GM12875 (cell line): ENCODE results near the gene PBX1.

Experiments
- H3K4me3 ChIP-seq: one replicate; pipeline ENCODE4 v1.5.1; 2011; ENCODE audit warnings: low read depth, low read length, control low read depth
- TF ChIP-seq, protein P1 (sequence below): IDR thresholded peaks from 2 replicates; pipeline ENCODE4 v1.5.1; 2011; ENCODE audit warnings: low read depth, mild to moderate bottlenecking, control low read depth, inconsistent platforms, low read length, moderate library complexity, borderline replicate concordance; ENCODE audit not compliant: insufficient read depth

Gene PBX1

DNA sequence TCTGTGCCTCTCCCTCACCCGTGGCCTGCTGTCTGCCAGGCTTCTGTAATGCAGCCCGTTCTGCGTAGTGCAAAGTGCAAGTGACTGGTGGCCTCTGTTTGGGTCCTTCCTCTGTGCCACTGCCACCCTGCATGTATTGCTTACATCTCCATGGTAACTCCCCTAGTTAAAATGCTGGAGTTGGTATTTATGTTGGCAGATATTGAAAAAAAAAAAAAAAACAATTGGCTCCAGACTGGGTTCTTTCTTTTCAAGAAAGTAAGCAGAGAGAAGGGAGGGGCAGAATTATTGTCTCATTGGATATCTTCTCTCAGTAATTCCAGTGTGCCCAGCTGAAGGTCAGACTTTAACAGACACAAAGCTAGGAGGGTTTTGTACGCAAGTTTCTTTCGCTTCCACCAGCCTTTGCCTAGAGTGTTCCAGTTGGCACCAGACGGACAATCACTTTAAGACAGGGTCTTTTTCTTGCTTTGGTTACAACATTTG, 242.3 kb downstream of the PBX1 start:
- TF ChIP-seq, protein P1, sequence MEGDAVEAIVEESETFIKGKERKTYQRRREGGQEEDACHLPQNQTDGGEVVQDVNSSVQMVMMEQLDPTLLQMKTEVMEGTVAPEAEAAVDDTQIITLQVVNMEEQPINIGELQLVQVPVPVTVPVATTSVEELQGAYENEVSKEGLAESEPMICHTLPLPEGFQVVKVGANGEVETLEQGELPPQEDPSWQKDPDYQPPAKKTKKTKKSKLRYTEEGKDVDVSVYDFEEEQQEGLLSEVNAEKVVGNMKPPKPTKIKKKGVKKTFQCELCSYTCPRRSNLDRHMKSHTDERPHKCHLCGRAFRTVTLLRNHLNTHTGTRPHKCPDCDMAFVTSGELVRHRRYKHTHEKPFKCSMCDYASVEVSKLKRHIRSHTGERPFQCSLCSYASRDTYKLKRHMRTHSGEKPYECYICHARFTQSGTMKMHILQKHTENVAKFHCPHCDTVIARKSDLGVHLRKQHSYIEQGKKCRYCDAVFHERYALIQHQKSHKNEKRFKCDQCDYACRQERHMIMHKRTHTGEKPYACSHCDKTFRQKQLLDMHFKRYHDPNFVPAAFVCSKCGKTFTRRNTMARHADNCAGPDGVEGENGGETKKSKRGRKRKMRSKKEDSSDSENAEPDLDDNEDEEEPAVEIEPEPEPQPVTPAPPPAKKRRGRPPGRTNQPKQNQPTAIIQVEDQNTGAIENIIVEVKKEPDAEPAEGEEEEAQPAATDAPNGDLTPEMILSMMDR: no peak

DNA sequence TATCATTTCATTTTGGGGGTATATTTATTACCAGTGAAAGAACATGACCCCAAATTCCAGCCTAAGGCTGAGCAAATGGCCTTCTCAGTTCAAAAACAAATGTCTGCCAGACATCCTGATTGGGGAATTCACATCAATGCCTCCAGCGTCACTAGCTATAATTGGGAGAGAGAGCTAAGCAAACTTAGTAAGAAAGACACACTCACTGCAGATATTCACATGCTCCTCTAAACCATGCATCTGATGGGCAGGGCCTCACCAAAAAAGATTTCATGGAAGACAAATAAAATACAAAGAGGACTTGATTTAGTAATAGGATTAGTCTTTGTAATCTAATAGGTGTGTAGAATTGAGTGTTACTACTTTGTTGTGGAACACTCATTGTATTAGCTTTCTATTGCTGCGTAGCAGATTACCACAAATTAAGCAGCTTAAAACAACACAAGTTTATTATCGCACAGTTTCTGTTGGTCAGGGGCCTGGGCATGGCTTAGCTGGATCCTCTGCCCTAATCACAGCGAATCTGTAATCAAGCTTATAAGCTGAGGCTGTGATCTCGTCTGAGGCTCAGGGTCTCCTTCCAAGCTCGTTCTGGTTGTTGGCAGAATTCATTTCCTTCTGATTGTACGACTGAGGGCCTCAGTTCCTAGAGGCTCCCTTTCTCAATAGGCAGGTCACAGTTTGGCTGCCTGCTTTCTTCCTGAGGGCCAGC, 243.0 kb downstream of the PBX1 start:
- H3K4me3 ChIP-seq: no peak overlapping the region
- TF ChIP-seq, protein P1: no peak

More for the DNA sequence above, 242.3 kb downstream of the PBX1 start:
- H3K4me3 ChIP-seq: no peak overlapping the region

DNA sequence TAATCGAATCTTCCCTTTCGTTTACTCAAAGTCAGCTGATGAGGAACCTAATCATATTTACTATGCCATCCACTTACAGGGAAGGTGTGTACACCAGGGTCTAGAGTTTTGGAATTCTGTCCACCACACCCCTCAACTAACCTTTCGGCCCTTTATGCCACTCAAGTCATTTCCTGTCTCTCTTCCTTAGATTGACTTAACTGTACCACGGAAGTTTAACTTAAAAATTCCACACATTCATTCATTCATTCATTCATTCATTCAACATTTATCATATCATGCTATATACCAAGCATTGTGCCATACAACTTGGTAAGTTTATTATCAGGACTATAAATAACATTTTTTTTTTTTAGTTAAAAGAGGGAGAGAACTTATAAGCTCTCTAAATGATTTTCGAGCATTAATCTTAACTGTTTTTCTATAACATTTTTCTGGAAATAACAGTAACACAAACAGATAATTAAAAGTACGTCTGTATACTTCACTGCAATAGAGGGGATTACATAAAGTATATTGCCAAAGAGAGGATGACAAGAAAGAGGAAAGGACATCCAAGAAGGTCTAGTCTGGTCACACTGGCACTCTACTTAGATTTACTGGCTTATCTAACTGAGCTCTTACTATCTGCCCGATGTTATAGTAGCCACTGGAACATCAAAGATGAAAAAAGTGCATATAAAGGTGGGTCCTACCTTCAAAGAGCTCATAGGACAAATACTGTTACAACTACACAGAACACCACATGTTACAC, 243.7 kb downstream of the PBX1 start:
- TF ChIP-seq, protein P1: no peak
- H3K4me3 ChIP-seq: no peak overlapping the region

DNA sequence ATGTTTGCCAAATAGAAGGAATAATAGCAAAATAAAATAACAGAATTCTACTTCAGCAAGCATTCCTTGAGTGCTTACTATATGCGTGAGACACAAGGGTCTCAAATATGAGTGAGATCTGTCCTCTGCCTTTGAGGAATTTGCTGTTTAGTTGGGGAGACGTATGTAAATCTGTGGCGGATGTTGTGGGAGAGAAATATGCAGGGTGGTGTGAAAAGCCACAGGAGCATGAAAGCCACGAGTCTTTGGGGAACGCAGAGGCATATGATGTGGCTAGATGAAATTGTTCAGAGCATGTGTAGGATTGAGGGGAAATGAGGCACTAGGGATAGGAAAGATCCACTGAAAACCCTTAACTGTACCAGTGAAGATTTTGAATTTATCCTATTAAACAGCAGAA, 244.4 kb downstream of the PBX1 start:
- H3K4me3 ChIP-seq: no peak overlapping the region
- TF ChIP-seq, protein P1: no peak

DNA sequence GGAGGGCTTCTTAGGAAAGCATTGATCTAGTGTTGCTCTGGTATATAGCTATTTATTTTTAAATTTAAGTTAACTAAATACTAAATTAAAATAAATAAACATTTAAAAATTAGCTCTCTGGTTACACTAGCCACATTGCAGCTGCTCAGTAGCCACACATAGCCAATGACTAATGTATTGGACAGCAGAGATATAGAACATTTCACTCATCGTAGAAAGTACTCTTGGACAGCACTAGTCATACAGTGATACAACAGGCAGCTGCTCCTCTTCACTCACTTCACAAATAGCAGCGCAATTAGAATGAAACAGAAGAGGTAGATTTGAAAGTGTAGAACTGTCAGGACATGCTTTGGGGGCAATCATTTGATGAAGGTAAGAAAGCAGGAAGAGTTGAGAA, 245.4 kb downstream of the PBX1 start:
- no peak overlapping the region for H3K4me3 ChIP-seq
- TF ChIP-seq, protein P1: no peak

DNA sequence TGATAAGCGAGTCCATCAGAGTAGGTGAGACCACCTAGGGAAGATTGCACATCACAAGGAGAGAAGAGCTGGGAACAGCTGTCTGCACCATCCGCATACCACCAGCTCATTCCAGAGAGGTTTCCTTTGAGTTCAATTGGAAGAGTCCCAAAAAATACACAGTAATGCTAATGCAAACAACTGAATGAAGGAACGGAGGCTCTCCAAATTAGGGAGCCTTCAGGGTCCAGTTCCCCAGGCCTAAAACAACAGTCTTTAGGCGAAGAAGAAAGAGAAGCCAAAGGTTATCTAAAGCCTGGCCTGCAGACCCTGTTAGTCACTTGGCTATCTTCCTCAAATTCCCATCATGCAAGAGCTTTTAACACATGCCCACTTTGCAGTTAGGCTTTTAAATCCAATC, 246.4 kb downstream of the PBX1 start:
- no peak overlapping the region for H3K4me3 ChIP-seq
- TF ChIP-seq, protein P1: no peak

DNA sequence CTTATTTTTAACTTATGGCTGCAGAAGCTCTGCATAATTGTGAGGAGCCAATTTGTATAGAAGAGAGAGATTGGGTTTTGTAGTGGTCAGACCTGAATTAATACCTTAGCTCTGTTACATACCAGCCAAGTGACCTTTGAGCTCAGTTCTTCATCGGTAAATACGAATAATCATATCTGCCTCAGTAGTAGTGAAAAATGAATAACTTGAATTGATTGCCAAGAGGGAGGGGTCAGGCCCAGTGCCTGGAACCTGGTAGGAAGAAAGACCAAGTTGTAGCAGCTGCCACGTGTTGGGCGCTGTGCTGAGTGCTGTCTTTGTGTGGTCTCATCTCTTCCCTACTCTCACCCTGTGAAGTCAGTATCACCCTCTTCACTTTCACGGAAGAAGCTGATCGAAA, 247.5 kb downstream of the PBX1 start:
- H3K4me3 ChIP-seq: no peak overlapping the region
- TF ChIP-seq, protein P1: no peak
